ENCODE results near the gene MCF2L.

DNA sequence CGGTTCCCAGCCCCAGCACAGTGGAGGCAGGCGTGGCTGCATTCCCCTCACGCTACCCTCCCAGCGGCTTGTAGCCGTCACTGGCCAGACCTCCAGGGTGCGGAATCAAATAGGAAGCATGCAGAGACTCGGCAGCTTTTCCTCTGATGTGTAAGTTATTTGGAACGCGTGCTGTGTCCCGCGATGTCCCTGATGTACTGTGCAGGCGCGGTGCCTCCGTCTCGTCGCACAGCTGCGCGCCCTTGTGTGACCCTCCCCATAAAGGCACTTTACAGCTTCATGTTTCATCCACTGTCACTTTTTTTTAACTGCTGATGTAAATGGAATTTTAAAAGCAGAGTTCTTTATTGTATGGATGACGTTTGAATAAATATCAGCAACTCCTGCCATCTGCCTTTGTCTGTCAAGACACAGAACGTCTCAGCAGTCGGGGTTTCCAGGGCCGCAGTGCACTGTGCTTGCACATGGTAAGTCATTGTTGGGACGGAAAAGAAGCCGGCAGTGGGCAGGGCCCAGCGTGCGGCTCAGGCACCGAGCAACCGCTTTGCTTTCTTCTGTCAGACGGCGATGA lies 129.2 kb downstream of the MCF2L start:
- TF ChIP-seq POLR2A (IDR thresholded peaks at IDR 0.05; ENCODE audit: low read depth, low read length) (no peak), TAF1 (IDR thresholded peaks at IDR 0.05; ENCODE audit: low read depth, low read length) (no peak)

Measured in GM12891 (cell line).